HepG2 (cell line): ENCODE measurements around the gene SLC12A3. TPM values are rescaled to one million over a fixed set of nuclear protein-coding genes. Genes with fewer than 3 reads are reported as not detected.
A peak's percentile ranks its signal among the peaks of the same experiment; 100 is the strongest.

ENCODE experiments used
- ATAC-seq: fragments of 200-7000 bp; cut with Tn5 transposase; 3 replicates; pipeline ENCODE4 v1.9.1; 2020; ENCODE audit warnings: mild to moderate bottlenecking, moderate library complexity
- BruUV-seq: library from RNA; stranded (reverse); fragments of 400-500 nt; replicated peaks from 2 replicates; lab custom pipeline; 2021; lab: Mats Ljungman, UMichigan
- CTCF ChIA-PET: fragments of 300-600 bp; formaldehyde crosslinking; extraction: SDS; loops from one replicate; lab custom pipeline; 2021; ENCODE audit warnings: low total read pairs, inconsistent platforms, low intra/inter-chr PET ratio; lab: Yijun Ruan, JAX
- POLR2A ChIA-PET: fragments of 350-600 bp; sonication (Branson Sonifier 250); formaldehyde crosslinking; loops from one replicate; lab custom pipeline; 2020; ENCODE audit warnings: antibody characterized with exemption, inconsistent platforms; lab: Yijun Ruan, JAX
- DNase-seq: peaks from one replicate; pipeline ENCODE4 v3.0.0-alpha.2; 2015; ENCODE audit warnings: low spot score
- FAIRE-seq: peaks from 3 replicates; lab custom pipeline; 2011; peaks lifted over from hg19 to GRCh38; lab: Jason Lieb, UNC
- H2AFZ ChIP-seq: one replicate; pipeline ENCODE4 v1.6.1; 2011; ENCODE audit warnings: low read length, inconsistent platforms
- H3K27ac ChIP-seq: fragments of 300-600 bp; 3 replicates; pipeline ENCODE4 v1.8.0; 2011; ENCODE audit warnings: mixed run types, mild to moderate bottlenecking, mixed read lengths, low read length, inconsistent platforms; ENCODE audit not compliant: insufficient read depth; ENCODE audit errors: extremely low read length
- H3K27me3 ChIP-seq, 2 experiments: fragments of 200-600 bp in 1 of 2; 2 replicates in 1 of 2; 3 replicates in 1 of 2; pipeline versions ENCODE4 v1.6.0 to v1.8.0; 2011; ENCODE audit warnings: low read length in 2 of 2, mild to moderate bottlenecking in 2 of 2, moderate library complexity in 2 of 2, inconsistent platforms in 1 of 2; ENCODE audit not compliant: insufficient read depth in 2 of 2, control insufficient read depth in 1 of 2
- H3K36me3 ChIP-seq, 2 experiments: fragments of 200-600 bp in 1 of 2; replicated peaks in 1 of 2; 2 replicates in 1 of 2; 3 replicates in 1 of 2; pipeline versions ENCODE4 v1.5.1 to v1.8.0; 2011; ENCODE audit warnings: low read length in 2 of 2, inconsistent platforms in 1 of 2; ENCODE audit not compliant: insufficient read depth in 2 of 2, control insufficient read depth in 1 of 2
- H3K4me1 ChIP-seq: 2 replicates; pipeline ENCODE4 v1.5.1; 2012; ENCODE audit warnings: low read length, inconsistent platforms; ENCODE audit not compliant: insufficient read depth
- H3K4me2 ChIP-seq: 2 replicates; pipeline ENCODE4 v1.6.0; 2011; ENCODE audit warnings: low read depth, low read length, inconsistent platforms
- H3K4me3 ChIP-seq, 3 experiments: fragments of 200-600 bp in 1 of 3; sonication (generic), shearing (Covaris generic) in 1 of 3; replicated peaks in 1 of 3; 2 replicates each; pipeline ENCODE4 v1.5.1; 2011 to 2016; ENCODE audit warnings: low read length in 3 of 3, inconsistent platforms in 2 of 3, low read depth in 2 of 3, mild to moderate bottlenecking in 2 of 3, control low read depth in 1 of 3, mixed read lengths in 1 of 3; ENCODE audit not compliant: insufficient read depth in 1 of 3
- H3K79me2 ChIP-seq: one replicate; pipeline ENCODE4 v1.6.1; 2011; ENCODE audit warnings: low read length, inconsistent platforms; ENCODE audit not compliant: insufficient read depth
- H3K9ac ChIP-seq: 2 replicates; pipeline ENCODE4 v1.6.0; 2011; ENCODE audit warnings: mild to moderate bottlenecking, low read depth, low read length, inconsistent platforms; ENCODE audit not compliant: insufficient read depth
- H3K9me3 ChIP-seq: 2 replicates; pipeline ENCODE4 v1.5.1; 2012; ENCODE audit warnings: mild to moderate bottlenecking, low read length
- H4K20me1 ChIP-seq: 2 replicates; pipeline ENCODE4 v1.6.0; 2011; ENCODE audit warnings: inconsistent platforms, mild to moderate bottlenecking, low read length, moderate library complexity; ENCODE audit not compliant: insufficient read depth
- ARHGAP35 ChIP-seq: sonication (generic); formaldehyde crosslinking; IDR thresholded peaks from 2 replicates; pipeline ENCODE4 v1.9.0; 2022; ENCODE audit warnings: mild to moderate bottlenecking, inconsistent platforms, moderate library complexity, missing genetic modification reagents, borderline replicate concordance
- ARNTL ChIP-seq: sonication (generic); formaldehyde crosslinking; IDR thresholded peaks from 2 replicates; pipeline ENCODE4 v1.4.0; 2020; ENCODE audit warnings: mild to moderate bottlenecking, missing genetic modification reagents
- MEIS1 ChIP-seq: sonication (generic); formaldehyde crosslinking; IDR thresholded peaks from 2 replicates; pipeline ENCODE4 v1.9.0; 2021; ENCODE audit warnings: mild to moderate bottlenecking, missing genetic modification reagents, moderate library complexity, borderline replicate concordance
- SRY ChIP-seq: sonication (generic); formaldehyde crosslinking; IDR thresholded peaks from 2 replicates; pipeline ENCODE4 v1.8.0; 2022; ENCODE audit warnings: mild to moderate bottlenecking, missing genetic modification reagents
- ZFY ChIP-seq: sonication (generic); formaldehyde crosslinking; IDR thresholded peaks from 2 replicates; pipeline ENCODE4 v1.4.0; 2020; ENCODE audit warnings: missing genetic modification reagents
- ZNF12 ChIP-seq: sonication (generic); formaldehyde crosslinking; IDR thresholded peaks from 2 replicates; pipeline ENCODE4 v1.5.0; 2020; ENCODE audit warnings: missing genetic modification reagents
- ZNF501 ChIP-seq: sonication (generic); formaldehyde crosslinking; IDR thresholded peaks from 2 replicates; pipeline ENCODE4 v1.5.1; 2020; ENCODE audit warnings: mild to moderate bottlenecking, moderate library complexity, missing genetic modification reagents
- ZNF567 ChIP-seq: sonication (generic); formaldehyde crosslinking; IDR thresholded peaks from 2 replicates; pipeline ENCODE4 v1.8.1; 2023; ENCODE audit warnings: mild to moderate bottlenecking, missing genetic modification reagents, borderline replicate concordance
- WGBS: methylation state at CpG from one replicate; pipeline ENCODE4 v1.1.6; 2017; ENCODE audit warnings: low lambda C conversion rate; 5-methylcytosine and 5-hydroxymethylcytosine counted together
- in situ Hi-C: cut with HindIII; loops from 2 replicates; pipeline ENCODE4 v1.10.0; 2017; ENCODE audit warnings: low pct_unique_long_range_greater_than_20kb; ENCODE audit not compliant: extremely low pct_ligation_motif_present
- intact Hi-C: fragments of 100-400 bp; cut with micrococcal nuclease; formaldehyde crosslinking; loops from one replicate; pipeline ENCODE4 v1.10.0; 2022; ENCODE audit not compliant: unreplicated experiment
- polyA plus RNA-seq, 8 experiments: library from polyadenylated mRNA; depleted of rRNA in 3 of 8; stranded (reverse) in 7 of 8; unstranded in 1 of 8; fragments of >200 nt; fragmentation: Illumina TruSeq in 4 of 8; extraction: Trizol in 4 of 8; gene quantifications; 2 replicates each; pipeline versions ENCODE4 v1.2.1 to v1.2.3, GENCODE V29; 2011 to 2016; ENCODE audit warnings: low read depth in 4 of 8, missing spikeins in 1 of 8, mixed read lengths in 1 of 8; ENCODE audit not compliant: insufficient read depth in 1 of 8
- total RNA-seq, 5 experiments: library from RNA; depleted of rRNA; stranded (reverse); fragments of >200 nt; fragmentation: Illumina TruSeq; extraction: Trizol; gene quantifications; 2 replicates each; pipeline ENCODE4 v1.2.3, GENCODE V29; 2016; ENCODE audit warnings: low read depth in 1 of 5

Gene SLC12A3
- total and polyA plus RNA-seq, 2 of the 13 experiments (the other 11 are each of a cell fraction or from before 2014, with no cell fraction given): 6.2 TPM; not detected in 1

- no peak for TF ChIP-seq ARNTL
Observed at GRCh38 chr16:56916571-56917403, 51.8 kb downstream of the SLC12A3 start (continued).

GRCh38 chr16:56918467-56919012, 53.5 kb downstream of the SLC12A3 start:
- ChIA-PET CTCF (no interaction called here), POLR2A (interaction anchor here (0.9 to 8.7 kb wide), 7 partner anchors 8 to 104 kb away, joined by 3 to 232 read pairs (median 7); partner anchors contain the start of gene HERPUD1)
- Histone ChIP-seq H4K20me1 (no peaks in the 10 kb centered on the region), H3K27ac (peak overlapping the region; percentile 59), H3K4me3 (no peak overlapping the region), H3K4me1 (peaks cover 88% of the 10 kb centered on the region), H3K9ac (no peak overlapping the region), H3K27me3 (no peaks in the 10 kb centered on the region), H3K9me3 (no peaks in the 10 kb centered on the region), H2AFZ (no peak overlapping the region), H3K79me2 (no peaks in the 10 kb centered on the region), H3K36me3 (no peaks in the 10 kb centered on the region), H3K4me2 (peak overlapping the region; percentile 54)
- intact Hi-C loops (no loop called here), in situ Hi-C loops (no loop called here)
- DNase-seq (no peak), ATAC-seq (no peak), FAIRE-seq (no peak)
- TF ChIP-seq SRY (CRISPR knock-in tag): 0 out of 2 replicates have a peak, but pooled peaks have one; percentile 21
- TF ChIP-seq ZNF501: 0 out of 2 replicates have a peak, but pooled peaks have one; percentile 4
- TF ChIP-seq ZFY: 0 out of 2 replicates have a peak, but pooled peaks have one; percentile 11
- no peak for TF ChIP-seq ZNF567
- peak; percentile 98 for TF ChIP-seq ZNF12
- peak; percentile 38; the same call in 1 of the 2 replicates for TF ChIP-seq ARHGAP35 (CRISPR knock-in tag)
- no peak for TF ChIP-seq MEIS1
- WGBS: 88% methylated on average over 12 of the region's 12 CpGs
- BruUV-seq: no TSS peak
